KOPT-K1 (cell line): ENCODE results near the gene ARHGAP44.

ENCODE experiments used
- H3K27ac ChIP-seq: fragments of 200-600 bp; sonication (generic); 2 replicates; pipeline ENCODE4 v1.5.1; 2016; ENCODE audit warnings: antibody characterized with exemption, mild to moderate bottlenecking, low read depth, low read length; ENCODE audit not compliant: poor library complexity, severe bottlenecking
- H3K36me3 ChIP-seq: fragments of 200-600 bp; sonication (generic); 2 replicates; pipeline ENCODE4 v1.5.1; 2017; ENCODE audit warnings: antibody characterized with exemption, mild to moderate bottlenecking, low read length, moderate library complexity; ENCODE audit not compliant: insufficient read depth
- H3K9me3 ChIP-seq: fragments of 200-600 bp; sonication (generic); 2 replicates; pipeline ENCODE4 v1.5.1; 2017; ENCODE audit warnings: antibody characterized with exemption, low read length, mild to moderate bottlenecking; ENCODE audit not compliant: insufficient read depth, poor library complexity, severe bottlenecking

Gene ARHGAP44

DNA sequence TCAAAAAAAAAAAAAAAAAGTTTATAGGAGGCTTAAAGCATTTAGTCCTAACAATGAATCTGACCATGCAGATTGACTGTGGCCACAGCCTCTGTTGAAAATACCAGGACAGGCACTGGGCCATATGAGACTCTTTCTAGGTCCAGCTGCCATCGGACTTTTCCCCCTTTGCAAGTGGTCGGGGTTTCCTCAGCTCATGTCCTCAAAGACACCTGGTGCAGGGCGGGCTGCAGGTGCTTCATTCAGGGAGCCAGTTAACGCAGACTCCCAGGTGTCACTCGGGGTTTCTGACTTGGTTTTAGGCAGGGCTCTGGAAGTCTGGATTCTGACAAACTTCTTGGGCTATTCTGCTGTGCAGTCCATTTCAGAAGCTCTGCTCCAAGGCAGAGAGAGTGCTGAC lies 207.6 kb downstream of the ARHGAP44 start:
- H3K36me3 ChIP-seq: peaks cover 99% of the 10 kb centered on the region
- H3K27ac ChIP-seq: no peak overlapping the region
- H3K9me3 ChIP-seq: no peaks in the 10 kb centered on the region

DNA sequence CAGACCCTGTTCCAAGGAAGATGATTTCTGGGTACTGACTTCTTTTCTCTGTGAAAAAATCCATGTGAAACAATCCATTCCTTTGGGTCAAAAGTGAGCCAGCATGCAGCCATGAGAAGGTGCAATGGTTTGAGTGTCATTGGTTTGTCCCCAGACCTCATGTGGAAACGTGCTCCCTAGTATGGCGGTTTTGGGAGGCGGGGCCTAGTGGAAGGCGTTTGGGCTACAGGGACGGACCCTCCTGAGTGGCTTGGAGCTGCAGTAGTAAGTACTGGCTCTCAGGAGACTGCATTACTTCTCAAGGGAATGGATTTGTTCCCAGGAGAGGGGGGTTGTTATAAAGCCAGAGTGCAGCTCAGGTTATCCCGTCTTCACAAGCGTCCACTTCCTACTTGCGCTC lies 209.2 kb downstream of the ARHGAP44 start:
- H3K36me3 ChIP-seq: peaks cover 99% of the 10 kb centered on the region
- no peak overlapping the region for H3K27ac ChIP-seq
- H3K9me3 ChIP-seq: no peaks in the 10 kb centered on the region

DNA sequence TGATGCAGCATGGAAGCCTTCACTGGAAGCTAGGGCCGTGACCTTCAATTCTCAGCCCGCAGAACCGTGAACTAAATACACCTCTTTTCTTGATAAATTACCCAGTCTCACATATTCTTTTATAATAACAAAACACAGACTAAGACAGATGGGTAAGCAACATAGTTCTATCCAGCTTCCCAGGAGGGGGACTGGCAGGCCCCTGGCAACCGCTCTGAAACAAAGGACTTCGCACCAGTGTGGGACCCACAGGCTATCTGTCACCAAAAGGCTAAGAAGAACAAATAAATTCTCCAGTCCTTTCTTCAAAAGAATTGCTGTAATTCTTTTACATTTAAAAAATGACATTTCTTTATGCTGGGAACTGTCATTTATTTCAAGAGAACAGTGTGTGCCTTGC lies 209.6 kb downstream of the ARHGAP44 start:
- Histone ChIP-seq H3K36me3 (peaks cover 99% of the 10 kb centered on the region), H3K27ac (no peak overlapping the region), H3K9me3 (no peaks in the 10 kb centered on the region)

DNA sequence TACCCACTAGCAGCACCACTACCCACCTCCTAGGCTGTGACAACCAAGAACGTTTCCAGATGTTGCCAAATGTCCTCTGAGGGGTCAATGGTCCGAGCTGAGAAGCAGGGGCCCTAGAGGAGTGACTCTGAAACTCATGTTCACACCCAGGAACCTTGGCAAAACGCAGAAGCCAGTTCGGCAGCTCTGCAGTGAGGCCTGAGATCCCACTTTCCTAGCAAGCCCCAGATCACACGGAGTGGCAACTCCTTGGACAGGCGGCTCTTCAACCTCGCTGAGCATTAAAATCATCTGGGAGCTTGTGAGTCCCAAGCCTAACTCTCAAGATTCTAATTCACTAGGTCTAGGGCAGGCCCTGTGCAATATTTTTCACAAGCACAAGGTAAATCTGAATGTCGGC lies 211.3 kb downstream of the ARHGAP44 start:
- Histone ChIP-seq H3K36me3 (peaks cover 99% of the 10 kb centered on the region), H3K9me3 (no peaks in the 10 kb centered on the region), H3K27ac (no peak overlapping the region)

DNA sequence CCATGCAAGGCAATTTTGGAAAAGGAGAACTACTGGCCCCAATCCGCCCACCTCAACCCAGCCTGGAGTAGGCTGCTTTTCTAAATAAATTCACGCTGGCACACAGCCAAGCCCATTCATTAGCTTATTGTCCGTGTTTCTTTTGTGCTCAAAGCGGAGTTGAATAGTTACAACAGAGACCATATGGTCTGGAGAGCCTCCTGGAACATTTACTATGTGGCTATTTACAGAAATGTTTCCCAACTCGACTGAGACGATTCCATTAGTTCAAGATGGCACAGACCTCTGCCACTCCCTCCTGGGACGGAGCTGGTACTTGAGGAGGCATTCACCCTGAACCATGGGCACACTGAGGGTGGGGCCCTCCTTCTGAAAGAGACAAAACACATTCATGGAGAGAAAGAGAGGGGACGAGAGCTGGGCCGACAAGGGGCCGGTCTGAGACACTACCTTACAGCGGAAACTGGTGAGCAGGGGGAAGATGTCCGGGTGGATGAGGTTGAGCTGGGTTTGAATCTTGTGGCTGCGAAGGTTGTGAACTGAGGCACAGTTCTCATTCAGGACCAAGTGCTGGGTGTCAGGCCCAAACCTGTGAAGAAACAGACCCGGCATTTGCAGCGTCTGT lies 212.8 kb downstream of the ARHGAP44 start:
- peaks cover 98% of the 10 kb centered on the region for H3K36me3 ChIP-seq
- H3K27ac ChIP-seq: no peak overlapping the region
- H3K9me3 ChIP-seq: no peaks in the 10 kb centered on the region

DNA sequence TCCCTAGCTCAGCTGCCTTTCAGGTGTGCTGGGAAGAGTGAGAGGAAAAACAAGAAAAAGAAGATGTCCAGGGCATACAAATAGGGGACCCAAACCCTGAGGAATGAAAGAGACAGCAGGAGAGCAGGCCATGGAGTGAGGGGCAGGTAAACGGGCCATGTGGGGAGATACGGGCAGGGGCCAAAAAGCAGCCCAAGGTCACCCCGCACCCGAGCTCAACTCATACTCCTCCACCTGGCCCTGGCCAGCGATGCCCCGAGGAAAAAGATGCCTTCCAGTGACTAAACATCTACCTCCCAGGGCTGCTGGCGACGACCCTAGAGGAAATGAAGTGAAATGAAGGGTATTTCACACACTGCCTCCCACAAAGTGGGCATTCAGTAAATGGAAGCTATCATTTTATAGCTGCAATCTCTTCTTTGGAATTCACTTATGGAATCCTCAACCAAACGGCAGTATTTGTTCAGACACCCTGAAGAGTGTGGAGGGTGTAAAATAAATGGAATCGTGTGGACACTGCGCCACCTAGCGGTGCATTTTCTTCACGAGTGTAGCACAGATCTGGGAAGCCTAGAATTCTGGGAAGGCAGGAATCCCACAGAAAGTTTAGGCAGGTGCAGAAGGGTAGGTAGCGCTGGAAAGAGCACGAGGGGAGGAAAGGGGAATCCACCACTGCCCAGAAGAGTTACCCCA lies 213.6 kb downstream of the ARHGAP44 start:
- H3K27ac ChIP-seq: no peak overlapping the region
- peaks cover 97% of the 10 kb centered on the region for H3K36me3 ChIP-seq

DNA sequence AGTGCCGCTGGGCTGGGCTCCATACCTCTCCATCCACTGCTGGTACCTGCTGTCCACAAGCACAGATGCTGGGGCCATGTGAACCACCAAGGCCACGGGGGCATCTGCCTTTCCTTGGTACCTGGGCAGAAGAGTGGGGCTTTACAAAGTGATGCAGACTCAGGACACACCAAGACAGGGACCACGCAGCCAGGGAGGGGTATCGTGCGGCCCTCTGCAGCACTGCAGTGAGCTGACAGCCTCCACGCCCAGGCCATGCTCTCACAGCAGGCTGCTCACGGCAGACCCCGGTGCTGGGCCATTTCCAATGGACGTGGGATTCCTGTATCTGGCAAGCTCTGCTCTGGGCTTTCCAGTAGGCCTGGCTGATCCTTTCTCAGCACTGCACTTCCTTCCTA lies 214.2 kb downstream of the ARHGAP44 start:
- Histone ChIP-seq H3K27ac (no peak overlapping the region), H3K36me3 (peaks cover 97% of the 10 kb centered on the region), H3K9me3 (no peaks in the 10 kb centered on the region)

More for the DNA sequence above, 213.6 kb downstream of the ARHGAP44 start:
- H3K9me3 ChIP-seq: no peaks in the 10 kb centered on the region

DNA sequence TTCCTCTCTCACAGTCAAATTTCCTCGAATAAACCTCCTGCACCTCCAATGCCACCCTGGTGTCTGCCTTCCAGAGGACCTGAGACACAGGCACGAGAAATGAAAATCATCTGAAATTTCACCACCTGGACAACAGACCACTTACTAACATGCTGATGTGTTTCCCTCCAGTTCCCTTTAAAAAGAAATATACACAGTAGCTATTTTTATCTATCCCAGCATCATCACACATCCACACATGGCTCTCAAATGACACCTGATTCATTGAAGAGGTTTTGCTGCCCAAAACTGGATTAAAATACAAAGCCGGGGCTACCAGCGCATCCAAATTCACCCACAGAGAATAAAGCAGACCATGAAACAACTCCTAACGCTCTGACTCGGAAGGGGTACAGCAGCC lies 214.6 kb downstream of the ARHGAP44 start:
- H3K36me3 ChIP-seq: peaks cover 97% of the 10 kb centered on the region

DNA sequence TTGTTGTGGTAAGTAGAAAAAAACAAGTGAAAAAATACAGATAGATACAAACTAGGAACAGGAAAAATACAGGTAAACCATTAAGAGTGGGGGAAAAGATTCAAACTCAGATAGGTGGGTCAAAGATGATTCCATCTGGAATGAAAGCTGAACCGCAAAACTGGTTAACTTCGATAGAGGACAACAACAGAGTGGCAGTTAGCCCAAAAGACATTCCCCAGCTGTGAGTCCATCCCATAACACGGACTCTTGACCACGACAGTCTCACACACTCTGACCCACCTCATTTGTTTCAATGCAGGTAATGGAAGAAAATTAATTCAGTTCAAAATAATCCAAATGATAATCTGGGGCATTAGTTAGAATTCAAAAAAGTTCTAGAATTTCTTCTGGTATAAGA lies 215.0 kb downstream of the ARHGAP44 start:
- Histone ChIP-seq H3K9me3 (no peaks in the 10 kb centered on the region), H3K36me3 (peaks cover 97% of the 10 kb centered on the region)

More for the DNA sequence above, 214.6 kb downstream of the ARHGAP44 start:
- H3K27ac ChIP-seq: no peak overlapping the region
- no peaks in the 10 kb centered on the region for H3K9me3 ChIP-seq

DNA sequence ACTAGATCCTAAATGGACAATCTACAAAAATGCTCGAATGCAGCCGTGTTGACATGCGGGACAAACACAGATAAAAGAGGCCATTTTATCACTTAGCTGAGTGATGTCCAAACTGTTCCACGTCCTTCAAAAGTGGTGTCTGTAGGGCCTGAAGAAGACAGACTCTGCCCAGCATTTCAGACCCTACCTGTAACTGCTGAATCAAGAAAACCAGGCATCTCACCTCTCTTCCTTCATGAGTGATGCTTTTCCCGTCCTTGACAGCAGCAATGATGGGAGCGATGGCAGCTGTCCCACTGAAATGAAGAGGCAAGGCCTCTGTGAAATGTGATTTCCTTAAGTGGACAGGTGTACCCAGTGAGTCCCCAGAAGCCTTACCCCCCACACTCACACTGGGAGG lies 216.2 kb downstream of the ARHGAP44 start:
- Histone ChIP-seq H3K27ac (no peak overlapping the region), H3K9me3 (no peaks in the 10 kb centered on the region), H3K36me3 (peaks cover 97% of the 10 kb centered on the region)

More for the DNA sequence above, 215.0 kb downstream of the ARHGAP44 start:
- H3K27ac ChIP-seq: no peak overlapping the region

DNA sequence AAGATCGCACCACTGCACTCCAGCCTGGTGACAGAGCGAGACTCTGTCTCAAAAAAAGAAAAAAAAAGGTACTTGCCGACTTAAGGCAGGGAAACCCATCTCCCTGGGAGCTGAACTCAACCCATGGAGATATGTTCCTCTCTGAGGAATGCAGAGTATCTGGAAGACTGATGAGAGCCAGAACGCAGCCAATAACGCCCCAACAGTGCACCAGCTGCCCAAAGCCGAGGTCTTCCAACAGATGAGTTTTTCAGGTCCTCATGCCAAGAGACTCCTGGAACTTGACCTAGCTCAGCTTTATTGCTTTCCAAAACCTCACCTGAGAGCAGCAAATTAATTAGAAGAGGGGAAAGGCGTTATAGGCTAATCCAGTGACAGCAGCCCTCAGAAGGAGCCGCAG lies 219.2 kb downstream of the ARHGAP44 start:
- Histone ChIP-seq H3K9me3 (no peaks in the 10 kb centered on the region), H3K27ac (no peak overlapping the region), H3K36me3 (peaks cover 98% of the 10 kb centered on the region)

DNA sequence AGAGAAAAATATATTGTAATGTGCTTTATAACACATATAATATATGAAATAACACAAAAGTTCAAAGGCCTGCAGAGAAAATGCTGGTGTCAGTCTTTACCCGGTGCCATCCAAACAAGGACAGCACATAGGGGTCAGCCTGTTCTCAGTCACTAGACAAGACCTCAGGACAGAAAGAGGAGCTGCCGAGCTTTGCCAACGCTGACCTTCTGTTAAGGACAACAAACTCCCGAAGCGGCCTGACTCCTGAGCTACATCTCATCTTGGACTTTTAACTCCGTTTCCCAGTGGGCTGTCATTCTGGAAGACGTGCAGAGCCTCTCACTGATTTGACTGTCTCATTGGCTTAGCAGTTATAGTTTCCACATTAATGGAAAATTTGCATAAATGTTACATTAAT lies 221.7 kb downstream of the ARHGAP44 start:
- no peaks in the 10 kb centered on the region for H3K9me3 ChIP-seq
- no peak overlapping the region for H3K27ac ChIP-seq
- peaks cover 99% of the 10 kb centered on the region for H3K36me3 ChIP-seq

DNA sequence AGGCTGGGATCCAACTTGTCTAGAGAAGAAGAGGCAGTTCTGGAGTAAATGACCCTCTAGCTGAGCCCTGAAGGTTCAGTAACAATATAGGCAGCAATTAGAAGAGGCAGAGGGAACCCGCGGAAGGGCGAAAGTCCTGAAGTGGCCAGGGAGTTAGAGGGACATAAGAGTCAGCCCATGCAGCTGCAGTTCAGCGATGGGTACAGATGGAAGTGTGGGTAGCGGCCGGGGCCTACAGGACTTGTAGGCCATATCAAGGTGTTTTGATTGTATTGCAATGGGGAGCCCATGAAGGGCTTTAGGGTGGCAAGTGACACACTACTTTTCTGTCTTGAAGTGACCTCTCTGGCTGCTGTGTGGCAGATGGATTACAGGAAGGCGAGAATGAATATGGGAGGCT lies 225.5 kb downstream of the ARHGAP44 start:
- no peak overlapping the region for H3K27ac ChIP-seq
- H3K9me3 ChIP-seq: no peaks in the 10 kb centered on the region
- H3K36me3 ChIP-seq: peaks cover 67% of the 10 kb centered on the region

DNA sequence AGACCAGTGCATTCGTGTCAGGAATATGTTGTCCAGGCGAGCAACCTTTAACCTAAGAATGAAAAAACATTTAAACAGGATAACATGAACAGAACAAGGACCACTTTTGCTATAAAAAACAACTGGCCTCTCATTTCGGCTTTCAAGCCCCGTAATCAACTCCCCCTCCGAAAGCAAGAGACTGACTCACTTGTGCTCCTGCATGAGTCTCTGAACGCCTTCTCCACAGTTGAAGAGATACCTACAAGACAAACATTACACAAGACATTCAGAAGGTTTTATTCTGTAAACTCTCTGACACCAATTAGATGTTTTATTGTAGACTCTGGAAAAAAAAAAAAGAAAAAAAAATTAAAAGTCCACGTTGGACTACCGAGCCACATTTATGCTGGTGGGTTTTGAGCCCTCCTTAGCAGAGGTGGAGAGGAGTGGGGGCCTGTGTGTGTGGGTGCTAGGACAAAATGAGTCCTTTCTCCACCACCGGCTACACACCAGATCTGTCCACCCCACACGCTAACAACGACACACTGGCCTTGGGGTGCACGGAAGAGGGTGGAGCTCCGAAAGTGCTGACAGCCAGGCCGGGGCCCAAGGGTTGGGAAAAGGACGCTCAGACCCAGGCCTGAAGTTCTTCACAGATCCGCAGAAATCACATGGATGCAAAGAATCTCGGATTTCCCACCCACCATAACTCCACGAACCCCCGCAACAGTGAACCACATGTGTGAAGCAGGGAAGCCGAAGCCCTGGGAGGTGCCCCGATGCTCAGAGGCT lies 227.8 kb downstream of the ARHGAP44 start:
- Histone ChIP-seq H3K9me3 (no peaks in the 10 kb centered on the region), H3K36me3 (peaks cover 44% of the 10 kb centered on the region), H3K27ac (peak overlapping the region; percentile 62)

DNA sequence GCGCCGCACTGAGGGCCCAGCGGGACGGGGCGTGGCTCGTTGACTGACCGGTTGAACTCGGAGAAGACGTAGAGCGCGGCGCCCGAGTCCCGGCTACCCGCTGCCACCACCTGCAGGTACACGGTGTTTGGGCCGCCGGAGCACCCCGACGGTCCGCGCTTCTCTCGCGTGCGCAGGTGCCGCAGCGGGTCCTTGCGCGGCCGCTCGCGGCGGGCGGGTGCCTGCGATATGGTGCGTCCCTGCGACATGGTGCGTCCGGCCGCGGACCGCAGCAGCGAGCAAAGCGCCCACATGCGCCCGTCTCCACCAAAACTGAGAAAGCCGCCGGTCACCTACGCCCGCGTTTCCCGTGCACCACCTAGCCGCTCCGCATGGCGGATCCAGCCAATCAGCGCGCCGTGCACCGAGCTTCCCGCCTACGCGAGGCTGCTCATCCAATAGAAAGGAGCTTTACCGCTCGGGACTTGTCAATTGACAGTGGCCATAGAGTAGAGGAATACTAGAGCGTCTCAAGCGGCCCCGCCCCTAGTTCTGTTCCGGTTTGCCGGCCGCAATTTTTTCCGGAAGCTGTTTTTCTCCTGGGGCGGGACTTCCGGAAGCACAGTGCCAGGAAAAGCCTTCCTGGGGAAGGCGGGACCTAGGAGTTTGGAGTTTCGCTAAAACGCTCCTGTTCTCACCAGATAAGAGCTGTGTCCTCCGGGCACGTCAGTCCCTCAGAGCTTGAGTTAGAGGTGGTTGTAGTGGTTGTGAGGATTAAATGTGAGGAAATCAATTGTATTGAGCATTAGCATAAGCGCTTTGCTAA lies 228.6 kb downstream of the ARHGAP44 start, which contains the start of gene ELAC2:
ELAC2 (minus strand) TSS at position 373 of the 805 bp plus-strand sequence; CDS start at position 293, 80 bp downstream.
- H3K9me3 ChIP-seq: no peaks in the 10 kb centered on the region
- H3K27ac ChIP-seq: peak within 1 kb of the TSS; percentile 62
- peaks cover 36% of the 10 kb centered on the region for H3K36me3 ChIP-seq
